Neuron (in vitro differentiated cells): ENCODE data around the gene CDHR5.
"Not testable (repeated sequence)": the region's sequence is repeated elsewhere in the genome, so short reads cannot be mapped to it uniquely, and the experiment has no call there.

ENCODE experiments used
- H2AFZ ChIP-seq: one replicate; pipeline ENCODE4 v1.6.1; 2013; ENCODE audit warnings: low read depth, mild to moderate bottlenecking, inconsistent platforms, low read length, moderate library complexity
- H3K27me3 ChIP-seq: one replicate; pipeline ENCODE4 v1.6.1; 2013; ENCODE audit warnings: low read length; ENCODE audit not compliant: insufficient read depth
- H3K36me3 ChIP-seq: one replicate; pipeline ENCODE4 v1.6.1; 2013; ENCODE audit warnings: low read length; ENCODE audit not compliant: insufficient read depth
- H3K4me1 ChIP-seq: one replicate; pipeline ENCODE4 v1.6.1; 2013; ENCODE audit warnings: low read length; ENCODE audit not compliant: insufficient read depth
- H3K4me3 ChIP-seq: 2 replicates; pipeline ENCODE4 v1.5.1; 2013; ENCODE audit warnings: mild to moderate bottlenecking, low read length, moderate library complexity
- H3K9me3 ChIP-seq: one replicate; pipeline ENCODE4 v1.6.1; 2013; ENCODE audit warnings: low read length

The CDHR5 gene

DNA sequence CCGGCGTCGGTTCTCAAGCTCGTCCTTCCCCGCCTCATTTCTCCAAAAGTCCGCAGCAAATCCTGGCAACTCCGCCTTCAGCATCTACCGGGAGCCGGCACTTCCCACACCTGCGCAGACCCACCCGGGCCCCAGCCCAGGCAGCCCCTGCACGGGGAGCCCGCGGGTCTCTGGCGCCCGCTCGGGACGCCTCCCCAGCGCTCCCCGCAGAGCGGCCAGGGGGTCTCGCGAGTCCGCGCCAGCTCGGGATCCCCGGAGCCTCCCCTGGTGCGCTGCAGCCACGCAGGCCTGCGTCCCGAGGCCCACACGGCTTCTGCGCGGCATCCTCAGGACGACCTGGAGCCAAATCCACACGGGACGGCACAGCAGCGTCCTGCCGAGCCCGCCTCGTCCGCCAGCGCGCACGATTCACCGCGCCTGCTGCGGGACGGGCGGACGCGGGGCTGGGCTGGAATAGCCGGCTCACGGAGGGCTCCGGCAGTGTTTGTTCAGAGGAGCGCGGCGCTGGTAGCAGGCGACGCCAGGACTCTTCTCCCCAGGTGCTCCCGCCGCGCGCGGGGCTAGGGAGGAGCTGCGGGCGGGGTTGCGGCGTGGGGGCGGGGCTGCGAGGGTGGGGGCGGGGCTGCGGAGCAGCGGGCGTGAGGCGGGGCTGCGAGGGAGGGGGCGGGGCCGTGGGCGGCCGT, 49.3 kb downstream of the CDHR5 start:
- Histone ChIP-seq H3K4me1 (peaks cover 31% of the 10 kb centered on the region), H3K27me3 (peaks cover 9% of the 10 kb centered on the region), H2AFZ (peak overlapping the region; percentile 98), H3K9me3 (no peaks in the 10 kb centered on the region), H3K4me3 (peak overlapping the region; percentile 76), H3K36me3 (peaks cover 4% of the 10 kb centered on the region)

DNA sequence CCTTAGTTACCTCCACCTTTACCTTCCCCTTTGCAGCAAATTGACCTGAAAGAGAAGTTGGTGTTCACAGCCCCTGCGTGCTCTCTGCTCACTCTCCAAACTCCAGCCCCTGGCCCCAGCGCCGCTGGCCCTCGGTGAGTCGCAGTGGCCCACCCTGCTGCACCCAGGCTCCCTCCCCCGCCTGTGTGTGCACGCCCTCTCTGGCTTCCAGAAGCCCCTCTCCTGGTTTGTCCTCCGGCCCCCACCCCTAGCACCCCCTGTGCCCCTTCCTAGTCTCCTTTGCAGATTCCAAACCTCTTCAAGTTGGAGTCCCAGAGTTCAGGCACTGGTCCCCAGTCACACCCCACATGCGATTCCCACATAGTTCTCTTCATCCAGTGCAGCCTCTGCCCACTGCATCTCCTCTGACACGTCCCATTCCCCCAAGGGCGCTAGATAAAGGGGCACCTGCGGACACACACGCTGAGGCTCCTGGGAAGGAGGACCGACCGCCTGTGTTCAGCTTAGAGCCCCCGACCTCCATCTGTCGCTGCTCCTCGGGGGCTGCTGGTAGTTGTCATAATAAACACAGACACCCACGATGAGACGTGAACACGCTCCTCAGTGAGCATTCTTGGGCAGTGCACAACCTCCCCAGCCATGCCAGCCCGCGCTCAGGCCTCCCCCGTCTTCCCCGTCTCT, 50.0 kb downstream of the CDHR5 start:
- H3K36me3 ChIP-seq: peaks cover 4% of the 10 kb centered on the region
- peak overlapping the region; percentile 98 for H2AFZ ChIP-seq
- H3K27me3 ChIP-seq: peaks cover 9% of the 10 kb centered on the region
- peaks cover 28% of the 10 kb centered on the region for H3K4me1 ChIP-seq
- no peaks in the 10 kb centered on the region for H3K9me3 ChIP-seq
- peak overlapping the region; percentile 76 for H3K4me3 ChIP-seq

DNA sequence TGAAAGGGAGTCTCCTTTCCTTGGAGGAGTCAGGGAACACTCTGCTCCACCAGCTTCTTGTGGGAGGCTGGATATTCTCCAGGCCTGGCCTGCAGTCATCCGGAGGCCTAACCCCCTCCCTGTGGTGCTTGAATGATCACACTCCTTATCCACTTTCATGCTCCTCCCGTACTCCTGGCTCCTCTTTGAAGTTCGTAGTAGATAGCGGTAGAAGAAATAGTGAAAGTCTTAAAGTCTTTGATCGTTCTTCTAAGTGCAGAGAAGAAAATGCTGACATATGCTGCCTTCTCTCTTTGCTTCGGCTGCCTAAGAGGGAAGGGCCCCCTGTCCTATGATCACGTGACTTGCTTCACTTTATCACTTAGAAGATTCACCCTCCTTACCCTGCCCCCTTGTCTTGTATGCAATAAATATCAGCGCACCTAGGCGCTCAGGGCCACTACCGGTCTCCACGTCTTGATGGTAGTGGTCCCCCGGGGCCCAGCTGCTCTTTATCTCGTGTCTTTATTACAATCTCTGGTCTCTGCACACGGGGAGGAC, 50.7 kb downstream of the CDHR5 start:
- H2AFZ ChIP-seq, H3K36me3 ChIP-seq, H3K4me3 ChIP-seq, H3K9me3 ChIP-seq, H3K27me3 ChIP-seq: not testable (repeated sequence)
- H3K4me1 ChIP-seq: peaks cover 27% of the 10 kb centered on the region

DNA sequence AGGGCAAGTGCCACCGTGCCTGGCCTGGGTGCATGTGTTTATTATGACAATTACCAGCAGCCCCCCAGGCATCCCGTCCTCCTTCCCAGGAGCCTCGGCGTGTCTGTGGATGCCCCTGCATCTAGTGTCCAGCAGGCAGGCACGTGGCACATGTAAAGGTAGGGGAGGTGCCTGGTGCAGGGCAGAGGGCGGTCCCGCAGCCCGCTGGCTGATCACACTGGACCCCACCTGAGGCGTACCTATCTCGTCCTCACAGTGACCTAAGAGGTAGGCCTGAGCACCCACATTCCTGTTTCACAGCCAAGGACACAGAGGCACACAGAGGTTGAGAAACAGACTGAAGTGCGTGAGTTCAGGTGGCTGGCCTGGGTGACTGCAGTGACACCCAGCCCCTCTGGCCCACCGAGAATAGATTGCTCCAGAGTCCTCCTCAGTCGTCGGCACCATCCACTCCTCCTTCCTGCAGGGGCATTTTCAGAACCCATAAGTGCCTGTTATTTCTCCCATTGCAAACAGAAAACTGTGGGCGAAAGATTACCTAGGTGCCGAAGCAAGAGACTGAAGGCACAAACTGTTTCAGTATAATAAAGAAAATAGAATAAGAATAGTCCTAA, 51.5 kb downstream of the CDHR5 start:
- Histone ChIP-seq H3K4me1 (peaks cover 26% of the 10 kb centered on the region), H2AFZ (no peak overlapping the region), H3K9me3 (no peaks in the 10 kb centered on the region), H3K4me3 (no peak overlapping the region), H3K36me3 (no peaks in the 10 kb centered on the region), H3K27me3 (peaks cover 9% of the 10 kb centered on the region)

DNA sequence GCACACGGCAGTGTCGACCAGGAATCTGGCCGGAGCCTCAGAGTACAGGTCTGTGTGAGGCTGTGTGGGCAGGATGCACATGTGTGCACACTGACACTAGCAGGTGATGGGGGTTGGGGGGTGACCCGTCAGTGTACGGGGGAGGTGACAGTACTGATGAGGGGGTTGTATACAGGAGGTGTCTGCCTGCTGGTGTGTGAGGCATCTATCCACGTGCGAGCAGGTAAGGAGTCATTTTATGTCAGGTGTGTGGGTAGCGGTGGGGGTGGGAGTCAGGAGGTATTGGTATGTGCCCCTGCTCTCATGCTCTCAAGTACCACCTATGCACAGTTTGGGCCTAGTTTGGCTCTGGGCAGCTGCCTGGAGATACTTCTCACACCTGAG, 53.0 kb downstream of the CDHR5 start:
- H2AFZ ChIP-seq: no peak overlapping the region
- no peak overlapping the region for H3K4me3 ChIP-seq
- no peaks in the 10 kb centered on the region for H3K9me3 ChIP-seq
- no peaks in the 10 kb centered on the region for H3K36me3 ChIP-seq
- H3K27me3 ChIP-seq: peaks cover 9% of the 10 kb centered on the region
- H3K4me1 ChIP-seq: peaks cover 22% of the 10 kb centered on the region

DNA sequence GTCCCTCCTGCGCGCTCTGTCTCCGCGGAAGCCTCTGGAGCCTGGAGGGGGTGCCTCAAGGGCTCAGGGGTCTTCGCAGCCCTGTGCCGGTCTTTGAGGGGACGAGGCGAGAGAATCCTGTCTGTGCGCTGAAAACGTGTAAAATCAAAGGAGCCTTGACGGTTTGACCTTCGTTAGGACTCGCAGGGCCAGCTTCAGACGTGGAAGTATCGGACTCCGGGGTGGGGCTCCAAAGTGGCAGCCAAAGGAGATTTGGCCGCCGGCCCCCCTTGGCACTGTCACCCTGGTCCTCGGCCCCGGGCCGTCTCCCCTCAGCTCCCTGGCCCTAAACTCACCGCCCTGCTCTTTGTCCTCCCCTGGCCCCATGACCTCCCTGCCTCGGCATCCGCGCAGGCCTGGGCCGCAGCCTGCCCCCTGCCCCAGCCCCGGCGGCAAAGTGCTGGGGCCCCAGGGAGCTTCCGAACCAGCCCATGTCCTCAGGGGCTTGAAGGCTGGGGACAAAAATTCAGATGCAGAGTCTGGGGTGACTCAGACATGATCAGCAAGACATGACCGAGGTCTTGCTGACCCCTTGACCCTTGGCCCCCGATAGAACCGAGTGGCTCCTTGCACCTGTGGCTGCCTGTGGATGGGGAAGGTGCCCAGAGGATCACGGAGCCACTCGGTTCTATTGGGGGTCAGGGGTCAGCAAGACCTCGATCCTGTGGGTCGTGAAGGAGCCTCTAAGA, 55.4 kb downstream of the CDHR5 start:
- Histone ChIP-seq H2AFZ (peak overlapping the region; percentile 72), H3K9me3 (no peaks in the 10 kb centered on the region), H3K4me1 (peaks cover 13% of the 10 kb centered on the region), H3K36me3 (no peaks in the 10 kb centered on the region), H3K4me3 (peak overlapping the region; percentile 58), H3K27me3 (peaks cover 5% of the 10 kb centered on the region)

DNA sequence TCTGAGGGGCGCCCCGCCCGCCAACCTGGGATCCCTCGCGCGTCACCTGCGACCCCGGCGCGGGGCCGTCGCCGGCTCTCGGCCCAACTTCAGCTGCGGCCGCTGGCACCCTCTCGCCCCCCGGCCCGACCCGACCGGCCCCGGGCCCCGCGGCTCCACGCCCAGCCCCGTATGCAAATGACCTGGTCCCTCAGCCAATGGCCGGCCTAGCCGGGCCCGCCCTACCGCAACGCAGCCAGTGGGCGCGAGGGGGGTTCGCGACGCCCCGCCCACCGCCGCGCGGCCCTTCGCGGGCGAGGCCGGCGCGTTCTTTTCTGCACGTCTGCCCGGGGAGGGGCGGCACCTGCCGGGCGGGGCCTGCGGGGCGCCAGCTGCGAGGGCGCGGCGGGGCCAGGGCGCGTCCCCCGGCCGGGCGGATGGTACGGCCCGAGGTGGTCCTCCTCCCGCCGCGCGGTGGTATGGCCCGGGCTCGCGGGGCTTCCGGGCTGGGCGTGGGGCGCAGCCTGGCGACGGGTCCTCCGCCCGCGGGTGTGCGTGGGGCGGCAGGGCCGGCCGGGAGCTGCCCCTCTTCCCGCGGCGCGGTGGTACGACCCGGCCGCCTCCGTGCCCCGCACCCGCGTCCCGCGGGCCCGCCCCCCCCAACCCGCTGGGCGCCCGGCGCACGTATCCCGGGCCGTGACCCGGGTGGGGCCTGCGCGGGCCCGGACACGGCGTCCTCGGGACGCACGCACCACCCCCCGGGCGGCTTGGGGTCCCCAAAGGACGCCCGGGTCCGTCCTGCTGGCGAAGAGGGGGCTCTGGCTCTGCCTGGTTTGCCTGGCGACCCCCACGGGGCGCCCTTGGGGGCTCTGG, 56.2 kb downstream of the CDHR5 start:
- Histone ChIP-seq H3K4me3 (peak overlapping the region; percentile 58), H2AFZ (peak overlapping the region; percentile 72), H3K9me3 (no peaks in the 10 kb centered on the region), H3K4me1 (peaks cover 13% of the 10 kb centered on the region), H3K27me3 (peaks cover 4% of the 10 kb centered on the region), H3K36me3 (no peaks in the 10 kb centered on the region)

DNA sequence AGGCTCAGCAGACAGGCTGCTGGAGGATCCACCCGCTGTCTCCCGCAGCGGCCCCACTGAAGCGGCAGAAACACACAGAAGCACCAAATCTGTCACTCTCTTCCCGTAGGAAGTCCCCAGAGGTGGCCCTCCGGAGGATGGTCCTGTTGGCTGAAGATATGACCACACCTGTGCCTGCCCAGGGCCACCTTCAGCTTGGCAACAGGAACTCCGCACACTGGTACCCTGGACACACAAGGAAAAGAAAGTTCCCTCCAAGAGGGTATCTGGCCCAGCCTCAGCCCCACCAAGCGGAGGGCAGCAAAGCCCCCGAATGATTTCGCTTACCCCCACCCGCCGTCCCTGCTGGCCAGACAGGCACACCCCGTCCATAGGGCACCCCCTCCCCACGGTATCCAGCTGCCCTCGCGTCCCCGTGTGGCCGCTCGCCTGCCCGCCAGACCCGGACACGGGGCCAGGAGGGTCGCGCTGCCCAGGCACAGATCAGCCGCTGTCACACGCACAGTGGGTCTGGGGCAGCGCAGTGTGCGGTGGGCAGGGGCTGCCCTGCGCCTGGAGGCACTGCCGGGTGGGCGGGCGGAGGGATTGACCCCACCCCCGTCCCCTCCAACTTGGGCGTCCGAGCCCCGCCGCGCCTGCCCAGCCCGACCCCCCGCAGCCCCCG, 57.0 kb downstream of the CDHR5 start:
- H3K4me1 ChIP-seq: peaks cover 13% of the 10 kb centered on the region
- no peaks in the 10 kb centered on the region for H3K27me3 ChIP-seq
- H2AFZ ChIP-seq: peak overlapping the region; percentile 72
- H3K4me3 ChIP-seq: peak overlapping the region; percentile 58
- no peaks in the 10 kb centered on the region for H3K36me3 ChIP-seq
- H3K9me3 ChIP-seq: no peaks in the 10 kb centered on the region

DNA sequence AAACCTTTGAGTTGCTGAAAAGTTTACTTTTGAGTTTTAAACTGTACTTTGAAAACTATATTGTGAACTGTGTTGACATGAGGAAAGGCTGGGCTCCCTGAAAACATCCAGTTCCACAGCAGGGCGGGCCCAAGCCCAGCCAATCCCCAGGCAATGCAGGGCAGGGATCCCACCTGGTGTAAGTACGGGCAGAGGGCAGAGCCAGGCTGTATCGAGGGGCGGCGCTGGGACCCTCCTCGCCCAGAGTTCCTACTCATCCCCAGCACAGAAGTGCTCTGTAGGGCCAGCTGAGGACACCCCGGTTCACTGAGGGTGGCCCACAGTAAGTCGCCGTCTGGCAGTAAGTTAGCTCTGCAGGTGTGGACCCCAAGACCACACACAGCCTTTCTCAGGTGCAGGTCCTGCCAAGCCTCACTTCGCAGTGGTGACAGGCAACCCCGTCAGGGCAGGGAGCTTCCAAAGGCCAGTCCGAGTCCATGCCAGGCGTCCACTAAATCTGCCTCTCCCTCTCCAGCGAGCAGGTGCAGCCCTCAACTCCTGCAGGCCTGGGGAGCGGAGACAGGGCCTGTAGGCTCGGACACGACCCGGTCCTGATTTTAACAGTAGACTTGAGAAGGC, 57.6 kb downstream of the CDHR5 start:
- Histone ChIP-seq H3K4me1 (peaks cover 13% of the 10 kb centered on the region), H2AFZ (no peak overlapping the region), H3K36me3 (no peaks in the 10 kb centered on the region), H3K4me3 (no peak overlapping the region), H3K27me3 (no peaks in the 10 kb centered on the region), H3K9me3 (no peaks in the 10 kb centered on the region)
